Measurements from ENCODE around the gene SIDT1. TPM values are rescaled to one million over a fixed set of nuclear protein-coding genes. Genes with fewer than 3 reads are reported as not detected.

The SIDT1 gene
- total RNA-seq, 1 donor from 2014 or later = not detected

DNA sequence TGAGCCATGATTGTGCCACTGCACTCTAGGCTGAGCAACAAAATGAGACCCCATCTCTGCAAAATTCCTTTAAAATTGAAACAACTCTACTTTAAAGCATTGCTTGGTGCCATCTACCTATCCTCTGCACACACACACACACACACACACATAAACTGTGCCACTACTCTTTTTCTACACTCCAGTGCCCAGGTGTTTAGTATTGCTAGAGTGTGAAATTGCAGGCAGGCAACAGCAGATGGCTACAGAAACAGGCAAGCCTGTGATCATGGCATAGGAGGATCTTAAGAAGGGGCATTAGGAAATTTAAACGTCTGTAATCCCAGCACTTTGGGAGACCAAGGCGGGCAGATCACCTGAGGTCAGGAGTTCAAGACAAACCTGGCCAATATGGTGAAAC, 39.0 kb downstream of the SIDT1 start:
- Histone ChIP-seq H3K4me2 (ENCODE audit: low read length) (no peak overlapping the region), H2AFZ (ENCODE audit: low read depth, low read length) (no peak overlapping the region), H4K20me1 (ENCODE audit: insufficient read depth, low read length) (no peaks in the 10 kb centered on the region), H3K79me2 (ENCODE audit: insufficient read depth, low read length) (no peaks in the 10 kb centered on the region), H3K27me3 (ENCODE audit: insufficient read depth, low read length) (peaks cover 13% of the 10 kb centered on the region), H3K9me3 (ENCODE audit: insufficient read depth, low read depth, low read length) (no peaks in the 10 kb centered on the region), H3K9ac (ENCODE audit: low read length) (no peak overlapping the region), H3K36me3 (ENCODE audit: insufficient read depth, low read length) (no peaks in the 10 kb centered on the region), H3K27ac (ENCODE audit: low read depth, low read length) (no peak overlapping the region), H3K4me3 (ENCODE audit: insufficient read depth, low read depth, low read length) (no peak overlapping the region), H3K4me1 (ENCODE audit: insufficient read depth, low read length) (no peaks in the 10 kb centered on the region)
- no peak for TF ChIP-seq EZH2 (IDR thresholded peaks at IDR 0.05; ENCODE audit: insufficient read depth, low read length)
- TF ChIP-seq, protein P1, sequence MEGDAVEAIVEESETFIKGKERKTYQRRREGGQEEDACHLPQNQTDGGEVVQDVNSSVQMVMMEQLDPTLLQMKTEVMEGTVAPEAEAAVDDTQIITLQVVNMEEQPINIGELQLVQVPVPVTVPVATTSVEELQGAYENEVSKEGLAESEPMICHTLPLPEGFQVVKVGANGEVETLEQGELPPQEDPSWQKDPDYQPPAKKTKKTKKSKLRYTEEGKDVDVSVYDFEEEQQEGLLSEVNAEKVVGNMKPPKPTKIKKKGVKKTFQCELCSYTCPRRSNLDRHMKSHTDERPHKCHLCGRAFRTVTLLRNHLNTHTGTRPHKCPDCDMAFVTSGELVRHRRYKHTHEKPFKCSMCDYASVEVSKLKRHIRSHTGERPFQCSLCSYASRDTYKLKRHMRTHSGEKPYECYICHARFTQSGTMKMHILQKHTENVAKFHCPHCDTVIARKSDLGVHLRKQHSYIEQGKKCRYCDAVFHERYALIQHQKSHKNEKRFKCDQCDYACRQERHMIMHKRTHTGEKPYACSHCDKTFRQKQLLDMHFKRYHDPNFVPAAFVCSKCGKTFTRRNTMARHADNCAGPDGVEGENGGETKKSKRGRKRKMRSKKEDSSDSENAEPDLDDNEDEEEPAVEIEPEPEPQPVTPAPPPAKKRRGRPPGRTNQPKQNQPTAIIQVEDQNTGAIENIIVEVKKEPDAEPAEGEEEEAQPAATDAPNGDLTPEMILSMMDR (IDR thresholded peaks at IDR 0.05; ENCODE audit: insufficient read depth, low read depth, low read length) = no peak
- peaks cover 6% of the 10 kb centered on the region for H3K9me3 Mint-ChIP-seq (ENCODE audit: unreplicated experiment)
- FAIRE-seq = no peak
- no peak for DNase-seq (ENCODE audit: low read depth)
- peaks cover 8% of the 10 kb centered on the region for H3K27me3 Mint-ChIP-seq (ENCODE audit: low read depth, unreplicated experiment)
- H3K4me1 Mint-ChIP-seq (ENCODE audit: low read depth, unreplicated experiment) = peaks cover 3% of the 10 kb centered on the region
- no peaks in the 10 kb centered on the region for H3K36me3 Mint-ChIP-seq (ENCODE audit: low read depth, unreplicated experiment)
- H3K4me3 Mint-ChIP-seq (ENCODE audit: unreplicated experiment) = no peak overlapping the region
- H3K27ac Mint-ChIP-seq (ENCODE audit: unreplicated experiment) = no peak overlapping the region

DNA sequence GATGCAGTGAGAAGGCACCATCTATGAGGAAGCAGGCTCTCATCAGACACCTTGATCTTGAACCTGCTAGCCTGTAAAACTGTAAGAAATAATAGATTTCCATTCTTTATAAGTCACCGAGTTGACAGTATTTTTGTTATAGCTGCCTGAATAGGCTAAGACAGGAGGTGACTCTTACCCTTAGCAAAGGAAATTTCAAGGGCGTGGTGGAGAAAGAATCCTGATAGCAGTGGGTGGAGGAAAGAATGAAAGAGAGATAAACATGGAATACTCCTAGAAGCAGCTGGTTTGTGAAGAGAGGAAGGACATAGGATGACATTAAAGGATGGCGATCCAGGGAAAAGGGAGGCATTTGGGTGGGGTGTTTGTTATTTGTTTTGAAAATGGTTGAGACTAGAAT, 41.4 kb downstream of the SIDT1 start:
- peaks cover 13% of the 10 kb centered on the region for H3K27me3 ChIP-seq (ENCODE audit: insufficient read depth, low read length)
- H3K9me3 ChIP-seq (ENCODE audit: insufficient read depth, low read depth, low read length) = no peaks in the 10 kb centered on the region
- H3K27ac ChIP-seq (ENCODE audit: low read depth, low read length) = no peak overlapping the region
- H3K27me3 Mint-ChIP-seq (ENCODE audit: low read depth, unreplicated experiment) = peaks cover 8% of the 10 kb centered on the region
- no peaks in the 10 kb centered on the region for H3K4me1 ChIP-seq (ENCODE audit: insufficient read depth, low read length)
- H3K4me1 Mint-ChIP-seq (ENCODE audit: low read depth, unreplicated experiment) = peaks cover 3% of the 10 kb centered on the region
- FAIRE-seq (no peak), DNase-seq (ENCODE audit: low read depth) (no peak)
- H3K9me3 Mint-ChIP-seq (ENCODE audit: unreplicated experiment) = peaks cover 14% of the 10 kb centered on the region
- no peaks in the 10 kb centered on the region for H3K79me2 ChIP-seq (ENCODE audit: insufficient read depth, low read length)
- TF ChIP-seq, protein P1 (IDR thresholded peaks at IDR 0.05; ENCODE audit: insufficient read depth, low read depth, low read length) = no peak
- no peak for TF ChIP-seq EZH2 (IDR thresholded peaks at IDR 0.05; ENCODE audit: insufficient read depth, low read length)
- H3K36me3 ChIP-seq (ENCODE audit: insufficient read depth, low read length) = no peaks in the 10 kb centered on the region
- no peaks in the 10 kb centered on the region for H4K20me1 ChIP-seq (ENCODE audit: insufficient read depth, low read length)
- H3K36me3 Mint-ChIP-seq (ENCODE audit: low read depth, unreplicated experiment) = no peaks in the 10 kb centered on the region
- no peak overlapping the region for H2AFZ ChIP-seq (ENCODE audit: low read depth, low read length)
- no peak overlapping the region for H3K4me2 ChIP-seq (ENCODE audit: low read length)
- H3K27ac Mint-ChIP-seq (ENCODE audit: unreplicated experiment) = no peak overlapping the region
- no peak overlapping the region for H3K9ac ChIP-seq (ENCODE audit: low read length)
- H3K4me3 ChIP-seq (ENCODE audit: insufficient read depth, low read depth, low read length) = no peak overlapping the region
- peak overlapping the region; percentile 35 for H3K4me3 Mint-ChIP-seq (ENCODE audit: unreplicated experiment)

DNA sequence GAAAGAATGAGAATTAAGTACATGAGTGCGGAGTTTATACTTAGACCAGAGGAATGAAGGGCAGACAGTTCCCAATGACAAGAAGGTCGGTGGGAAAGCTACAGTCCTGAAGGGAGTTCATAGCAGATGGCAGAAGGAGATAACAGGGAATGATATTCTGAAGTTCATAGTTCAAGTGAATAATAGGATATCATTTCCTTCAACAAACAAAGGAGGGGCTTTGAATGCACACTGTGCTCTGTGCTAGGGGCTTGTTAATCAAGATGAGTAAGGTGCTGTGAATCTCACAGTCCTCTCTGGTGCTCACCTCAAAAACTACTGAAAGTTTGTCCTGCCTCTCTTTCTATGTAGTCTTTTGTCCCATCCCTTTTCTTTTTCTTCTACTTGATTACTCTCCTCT, 41.9 kb downstream of the SIDT1 start:
- Mint-ChIP-seq H3K27me3 (ENCODE audit: low read depth, unreplicated experiment) (peaks cover 8% of the 10 kb centered on the region), H3K4me1 (ENCODE audit: low read depth, unreplicated experiment) (peaks cover 3% of the 10 kb centered on the region), H3K4me3 (ENCODE audit: unreplicated experiment) (no peak overlapping the region), H3K36me3 (ENCODE audit: low read depth, unreplicated experiment) (no peaks in the 10 kb centered on the region), H3K9me3 (ENCODE audit: unreplicated experiment) (peaks cover 14% of the 10 kb centered on the region), H3K27ac (ENCODE audit: unreplicated experiment) (no peak overlapping the region)
- Histone ChIP-seq H2AFZ (ENCODE audit: low read depth, low read length) (no peak overlapping the region), H3K9ac (ENCODE audit: low read length) (no peak overlapping the region), H3K27me3 (ENCODE audit: insufficient read depth, low read length) (peaks cover 13% of the 10 kb centered on the region), H3K36me3 (ENCODE audit: insufficient read depth, low read length) (no peaks in the 10 kb centered on the region), H4K20me1 (ENCODE audit: insufficient read depth, low read length) (no peaks in the 10 kb centered on the region), H3K9me3 (ENCODE audit: insufficient read depth, low read depth, low read length) (no peaks in the 10 kb centered on the region), H3K4me1 (ENCODE audit: insufficient read depth, low read length) (no peaks in the 10 kb centered on the region), H3K27ac (ENCODE audit: low read depth, low read length) (no peak overlapping the region), H3K4me3 (ENCODE audit: insufficient read depth, low read depth, low read length) (no peak overlapping the region), H3K4me2 (ENCODE audit: low read length) (no peak overlapping the region), H3K79me2 (ENCODE audit: insufficient read depth, low read length) (no peaks in the 10 kb centered on the region)
- TF ChIP-seq EZH2 (IDR thresholded peaks at IDR 0.05; ENCODE audit: insufficient read depth, low read length) = no peak
- TF ChIP-seq, protein P1 (IDR thresholded peaks at IDR 0.05; ENCODE audit: insufficient read depth, low read depth, low read length) = no peak
- DNase-seq (ENCODE audit: low read depth) = no peak
- no peak for FAIRE-seq
